ENCODE data around the gene MCM10. TPM values are rescaled to one million over a fixed set of nuclear protein-coding genes. Genes with fewer than 3 reads are reported as not detected.
A peak's percentile ranks its signal among the peaks of the same experiment; 100 is the strongest.
"Not testable (repeated sequence)": the region's sequence is repeated elsewhere in the genome, so short reads cannot be mapped to it uniquely, and the experiment has no call there.

The MCM10 gene
- 0.30 TPM for total RNA-seq
- long read RNA-seq, result 0 reads

GRCh38 chr10:13160934-13161856 lies at the start of gene MCM10:
Gene MCM10, plus strand, starts transcription at chr10:13161558. Its CDS starts 2,645 bp downstream, at chr10:13164203.
- intact Hi-C loops (cut with DNase I), result loop anchor here (10.0 kb wide), 2 partner anchors 144 to 374 kb away; partner anchors contain the start of gene PHYH
- DNase-seq (peak; percentile 97), ATAC-seq (ENCODE audit: poor library complexity) (peak; percentile 100)

- no peak for ATAC-seq (ENCODE audit: poor library complexity)
- intact Hi-C loops (cut with DNase I), result no loop called here
- DNase-seq, result no peak
Observed at GRCh38 chr10:13113544-13113943, 47.8 kb upstream of the MCM10 start.

GRCh38 chr10:13115832-13116803 lies 45.2 kb upstream of the MCM10 start:
- peak; percentile 72 for ATAC-seq (ENCODE audit: poor library complexity)
- intact Hi-C loops (cut with DNase I), result no loop called here
- no peak for DNase-seq

- peak; percentile 31 for ATAC-seq (ENCODE audit: poor library complexity)
- DNase-seq, result no peak
- intact Hi-C loops (cut with DNase I), result no loop called here
Observed at GRCh38 chr10:13117841-13118783, 43.2 kb upstream of the MCM10 start.

- ATAC-seq (ENCODE audit: poor library complexity) (peak; percentile 30), DNase-seq (no peak)
- intact Hi-C loops (cut with DNase I), result no loop called here
Observed at GRCh38 chr10:13118784-13119410, 42.5 kb upstream of the MCM10 start.

GRCh38 chr10:13120786-13121499 lies 40.4 kb upstream of the MCM10 start:
- DNase-seq (no peak), ATAC-seq (ENCODE audit: poor library complexity) (peak; percentile 60)
- intact Hi-C loops (cut with DNase I), result no loop called here

- ATAC-seq (ENCODE audit: poor library complexity) (peak; percentile 56), DNase-seq (no peak)
- intact Hi-C loops (cut with DNase I), result no loop called here
Observed at GRCh38 chr10:13121500-13121854, 39.9 kb upstream of the MCM10 start.

GRCh38 chr10:13136651-13137050 lies 24.7 kb upstream of the MCM10 start:
- DNase-seq (no peak), ATAC-seq (ENCODE audit: poor library complexity) (no peak)
- intact Hi-C loops (cut with DNase I), result no loop called here

GRCh38 chr10:13139150-13139549 lies 22.2 kb upstream of the MCM10 start:
- no peak for ATAC-seq (ENCODE audit: poor library complexity)
- intact Hi-C loops (cut with DNase I), result no loop called here
- DNase-seq, result no peak

- DNase-seq (no peak), ATAC-seq (ENCODE audit: poor library complexity) (no peak)
- intact Hi-C loops (cut with DNase I), result no loop called here
Observed at GRCh38 chr10:13139676-13140075, 21.7 kb upstream of the MCM10 start.

- no peak for DNase-seq
- intact Hi-C loops (cut with DNase I), result no loop called here
- ATAC-seq (ENCODE audit: poor library complexity), result no peak
Observed at GRCh38 chr10:13140627-13141190, 20.6 kb upstream of the MCM10 start.

GRCh38 chr10:13143766-13144165 lies 17.6 kb upstream of the MCM10 start:
- DNase-seq (no peak), ATAC-seq (ENCODE audit: poor library complexity) (no peak)
- intact Hi-C loops (cut with DNase I), result no loop called here

GRCh38 chr10:13144814-13145213 lies 16.5 kb upstream of the MCM10 start:
- DNase-seq (no peak), ATAC-seq (ENCODE audit: poor library complexity) (no peak)
- intact Hi-C loops (cut with DNase I), result no loop called here

- DNase-seq (no peak), ATAC-seq (ENCODE audit: poor library complexity) (no peak)
- intact Hi-C loops (cut with DNase I), result no loop called here
Observed at GRCh38 chr10:13146379-13146778, 15.0 kb upstream of the MCM10 start.

GRCh38 chr10:13147161-13147560 lies 14.2 kb upstream of the MCM10 start:
- no peak for ATAC-seq (ENCODE audit: poor library complexity)
- DNase-seq, result no peak
- intact Hi-C loops (cut with DNase I), result no loop called here

GRCh38 chr10:13152296-13152695 lies 9.1 kb upstream of the MCM10 start:
- intact Hi-C loops (cut with DNase I), result no loop called here
- DNase-seq (no peak), ATAC-seq (ENCODE audit: poor library complexity) (no peak)

GRCh38 chr10:13155860-13156259 lies 5.5 kb upstream of the MCM10 start:
- DNase-seq; intact Hi-C loops (cut with DNase I); ATAC-seq (ENCODE audit: poor library complexity): not testable (repeated sequence)

All from Right ventricle myocardium superior (tissue), 1 donor.